ENCODE measurements around the gene FBXW12. TPM values are rescaled to one million over a fixed set of nuclear protein-coding genes. Genes with fewer than 3 reads are reported as not detected.

Gene FBXW12
- total and polyA plus RNA-seq, 4 donors = not detected

Small RNA genes within 50 kb of the gene (small RNA-seq; reads per million reads assigned to genes)
- not detected for gene RN7SL321P

Other genes with a start within 250 kb of the FBXW12 start
- gene CDC25A, start 183.8 kb upstream of the FBXW12 start, total RNA-seq = 10 to 100 TPM in 1 of 2 donors, under 1 TPM in 1; 0.25 to 29.6 TPM
- under 1 TPM; 0.18 to 0.95 TPM for gene CDC25A, start 183.8 kb upstream of the FBXW12 start, polyA plus RNA-seq
- gene CAMP, start 148.7 kb upstream of the FBXW12 start, total RNA-seq = 1 to 10 TPM in 1 of 2 donors, under 1 TPM in 1; 0.25 to 3.2 TPM
- under 1 TPM in 1 of 2 donors, not detected in 1; 0.62 TPM for gene CAMP, start 148.7 kb upstream of the FBXW12 start, polyA plus RNA-seq
- gene ZNF589, start 131.1 kb upstream of the FBXW12 start, total RNA-seq = 1 to 10 TPM; 2.1 to 3.3 TPM
- gene ZNF589, start 131.1 kb upstream of the FBXW12 start, polyA plus RNA-seq = 1 to 10 TPM in 1 of 2 donors, under 1 TPM in 1; 0.49 to 1.0 TPM
- gene NME6, start 70.9 kb upstream of the FBXW12 start, total RNA-seq = 10 to 100 TPM in 1 of 2 donors, 1 to 10 TPM in 1; 8.8 to 11.7 TPM
- 10 to 100 TPM; 10.6 to 13.4 TPM for gene NME6, start 70.9 kb upstream of the FBXW12 start, polyA plus RNA-seq
- not detected for gene SPINK8, start 38.6 kb upstream of the FBXW12 start, total RNA-seq
- gene SPINK8, start 38.6 kb upstream of the FBXW12 start, polyA plus RNA-seq = not detected
- 100 to 1,000 TPM in 1 of 2 donors, 10 to 100 TPM in 1; 90.0 to 204 TPM for gene PLXNB1, start 57.9 kb downstream of the FBXW12 start, total RNA-seq
- gene PLXNB1, start 57.9 kb downstream of the FBXW12 start, polyA plus RNA-seq = 10 to 100 TPM; 38.1 to 55.7 TPM
- 10 to 100 TPM in 1 of 2 donors, 1 to 10 TPM in 1; 7.9 to 12.7 TPM for gene CCDC51, start 67.9 kb downstream of the FBXW12 start, total RNA-seq
- gene CCDC51, start 67.9 kb downstream of the FBXW12 start, polyA plus RNA-seq = 10 to 100 TPM in 1 of 2 donors, 1 to 10 TPM in 1; 9.2 to 13.7 TPM
- 10 to 100 TPM; 75.2 to 92.0 TPM for gene TMA7, start 68.0 kb downstream of the FBXW12 start, total RNA-seq
- gene TMA7, start 68.0 kb downstream of the FBXW12 start, polyA plus RNA-seq = 100 to 1,000 TPM; 134 to 241 TPM
- 1 to 10 TPM; 3.3 to 4.6 TPM for gene ATRIP, start 74.5 kb downstream of the FBXW12 start, total RNA-seq
- 1 to 10 TPM; 1.7 to 2.5 TPM for gene ATRIP, start 74.5 kb downstream of the FBXW12 start, polyA plus RNA-seq
- gene SHISA5, start 132.0 kb downstream of the FBXW12 start, total RNA-seq = 10 to 100 TPM; 40.7 to 50.3 TPM
- 100 to 1,000 TPM; 101 to 104 TPM for gene SHISA5, start 132.0 kb downstream of the FBXW12 start, polyA plus RNA-seq
- gene PFKFB4, start 184.6 kb downstream of the FBXW12 start, total RNA-seq = 1 to 10 TPM; 2.7 to 5.3 TPM
- under 1 TPM; 0.46 to 0.78 TPM for gene PFKFB4, start 184.6 kb downstream of the FBXW12 start, polyA plus RNA-seq
- gene UCN2, start 191.6 kb downstream of the FBXW12 start, total RNA-seq = under 1 TPM in 1 of 2 donors, not detected in 1; 0.08 TPM
- gene UCN2, start 191.6 kb downstream of the FBXW12 start, polyA plus RNA-seq = not detected
- under 1 TPM; 0.37 to 0.84 TPM for gene COL7A1, start 223.1 kb downstream of the FBXW12 start, total RNA-seq
- under 1 TPM; 0.24 to 0.43 TPM for gene COL7A1, start 223.1 kb downstream of the FBXW12 start, polyA plus RNA-seq
- 100 to 1,000 TPM; 153 to 373 TPM for gene UQCRC1, start 237.4 kb downstream of the FBXW12 start, total RNA-seq
- 100 to 1,000 TPM; 275 to 304 TPM for gene UQCRC1, start 237.4 kb downstream of the FBXW12 start, polyA plus RNA-seq
- not detected for gene TMEM89, start 249.6 kb downstream of the FBXW12 start, total RNA-seq
- gene TMEM89, start 249.6 kb downstream of the FBXW12 start, polyA plus RNA-seq = not detected